NCI-H187 (cell line): ENCODE measurements around the gene SGPL1.

ENCODE experiments used
- DNase-seq, 2 experiments: peaks; one replicate each; lab custom pipeline; 2025; lab: John Stamatoyannopoulos, UW

The SGPL1 gene

DNA sequence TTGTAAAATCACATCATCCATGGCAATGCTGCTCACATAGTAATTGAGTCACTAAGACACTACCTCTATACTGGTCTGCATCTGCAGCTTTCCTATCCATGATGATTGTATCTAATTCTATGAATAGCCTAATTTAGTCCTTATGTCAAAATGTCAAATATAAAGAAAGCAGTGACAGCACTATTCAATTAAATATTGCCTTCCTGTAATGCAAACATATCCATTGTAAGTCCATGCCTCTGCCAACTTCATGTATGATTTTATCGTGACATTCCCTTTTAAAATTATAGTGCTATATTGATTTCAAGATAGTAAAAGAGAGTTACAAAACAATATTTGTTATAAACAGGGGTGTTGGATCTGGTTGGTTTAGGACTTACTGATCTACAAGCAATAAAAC lies 4.8 kb upstream of the SGPL1 start:
- no peak for DNase-seq

GRCh38 chr10:70811881-70812280 lies 3.9 kb upstream of the SGPL1 start:
- no peak for DNase-seq

DNA sequence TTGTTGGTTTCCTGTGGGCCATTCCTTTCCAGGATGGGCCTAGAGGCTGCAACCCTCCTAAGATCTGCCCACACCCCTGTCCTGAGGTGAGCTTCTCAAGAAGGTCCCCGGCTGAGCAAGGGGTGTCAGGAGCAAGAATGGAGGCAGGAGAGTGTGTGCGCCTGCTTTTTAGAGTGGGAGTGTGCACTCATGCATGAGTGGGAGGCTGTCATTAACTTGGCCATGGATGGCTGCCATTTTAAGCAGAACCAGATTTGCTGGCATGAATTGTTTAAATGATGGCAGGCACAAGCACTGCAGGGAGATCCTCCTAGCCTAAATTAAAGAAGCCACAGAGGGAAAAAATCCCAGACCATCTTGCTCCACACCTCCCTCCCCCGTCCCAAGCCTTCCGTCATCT lies 2.9 kb upstream of the SGPL1 start:
- peak; percentile 20 to 56 for DNase-seq

GRCh38 chr10:70814126-70814525 lies 1.6 kb upstream of the SGPL1 start:
- DNase-seq: no peak

GRCh38 chr10:70816220-70816894 lies 609 bp downstream of the SGPL1 start:
- peak; percentile 16 to 50 for DNase-seq

DNA sequence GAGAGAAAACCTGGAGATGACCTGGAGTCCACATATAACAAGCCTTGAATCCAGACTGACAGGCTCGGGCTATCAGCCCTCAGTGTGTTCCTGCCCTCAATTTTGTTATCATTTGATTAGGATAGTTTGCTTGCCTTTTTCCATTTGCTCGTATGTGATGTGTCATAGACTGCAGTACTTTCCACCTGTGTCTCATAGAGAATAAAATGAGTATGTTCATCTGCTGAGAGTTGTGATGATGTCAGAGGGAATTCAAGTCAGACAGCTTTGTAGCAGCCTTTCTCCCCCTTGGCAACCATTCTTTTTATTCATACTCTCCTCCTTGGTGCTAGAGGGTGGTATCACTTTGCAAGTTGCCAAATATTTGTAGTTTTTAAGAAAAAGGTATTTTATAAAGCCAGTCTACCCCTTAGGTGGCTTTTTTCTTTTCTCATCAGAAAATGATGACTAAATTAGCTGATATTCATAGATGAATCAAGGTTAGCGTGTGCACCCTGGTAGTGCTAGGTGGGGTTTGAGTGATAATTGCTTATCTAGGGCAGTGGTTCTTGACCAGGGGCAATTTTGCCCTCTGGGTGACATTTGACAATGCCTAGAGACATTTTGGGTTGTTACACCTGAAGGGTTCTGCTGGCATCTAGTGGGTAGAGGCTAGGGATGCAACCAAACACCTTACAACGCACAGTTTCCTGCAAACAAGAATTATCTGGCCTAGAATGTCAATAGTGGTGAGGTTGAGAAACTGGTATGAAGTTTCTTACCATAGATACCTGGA lies 5.4 kb downstream of the SGPL1 start:
- DNase-seq: no peak

DNA sequence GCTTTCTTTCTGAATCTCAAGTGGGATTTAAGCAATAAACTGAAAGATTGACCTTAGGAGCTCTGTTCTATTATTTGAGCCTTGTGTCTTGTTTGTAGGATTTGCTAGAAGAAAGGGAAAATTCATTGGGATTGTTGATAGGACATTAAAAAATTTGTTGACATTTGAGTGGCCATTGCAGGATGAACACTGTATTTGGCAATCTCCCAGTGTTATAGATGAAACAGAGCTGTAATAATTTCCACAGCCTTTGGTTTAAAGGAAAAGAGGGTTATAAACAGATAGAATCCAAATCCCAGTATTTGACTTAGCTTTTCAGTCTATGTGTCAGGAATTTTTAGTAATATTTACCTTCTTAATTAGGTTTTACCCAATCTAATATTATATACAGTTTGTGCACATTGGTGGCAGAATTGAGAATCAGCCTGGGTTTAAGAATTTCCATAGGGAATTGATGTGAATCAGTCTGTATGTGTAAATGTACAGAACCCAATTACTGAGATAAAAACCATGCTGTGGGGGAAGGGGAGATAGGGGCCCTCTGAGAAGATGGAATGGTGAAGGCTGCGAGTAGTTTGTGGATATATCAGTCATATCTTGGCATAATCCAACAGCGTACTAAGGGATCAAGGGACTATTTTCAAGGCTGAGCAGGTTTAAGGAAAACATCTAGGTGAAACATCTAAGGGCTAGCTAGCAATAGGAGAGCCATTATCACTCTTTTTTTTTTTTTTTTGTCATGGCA lies 6.5 kb downstream of the SGPL1 start:
- no peak for DNase-seq

DNA sequence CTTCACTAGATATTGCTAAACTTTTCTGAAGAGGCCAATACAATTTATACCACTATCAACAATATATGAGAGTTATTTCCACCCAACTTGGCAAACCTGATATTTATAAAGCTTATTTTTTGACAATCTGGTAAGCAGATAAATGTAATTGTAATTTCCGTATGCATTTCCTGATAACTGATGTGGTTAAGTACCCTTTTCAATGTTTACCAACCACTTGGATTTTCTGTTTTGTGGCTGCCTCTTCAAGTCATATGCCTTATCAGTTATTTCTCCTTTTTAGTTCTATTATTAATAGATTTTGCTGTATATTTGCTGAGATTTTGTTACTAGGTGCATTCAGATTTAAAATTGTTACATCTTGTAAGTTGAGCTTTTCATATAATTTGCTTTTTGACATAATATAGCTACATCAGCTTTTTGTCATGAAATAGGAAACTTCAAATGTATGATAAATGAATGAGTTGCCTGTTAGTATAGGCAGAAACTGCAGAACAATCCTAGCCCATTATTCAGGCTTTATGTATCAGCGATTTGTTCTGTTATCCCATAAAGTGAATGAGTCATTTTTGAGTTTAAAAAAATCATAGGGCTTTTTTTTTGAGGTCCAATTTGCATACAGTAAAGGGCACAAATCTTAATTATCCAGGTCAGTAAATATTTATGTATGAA lies 11.5 kb downstream of the SGPL1 start:
- no peak for DNase-seq

DNA sequence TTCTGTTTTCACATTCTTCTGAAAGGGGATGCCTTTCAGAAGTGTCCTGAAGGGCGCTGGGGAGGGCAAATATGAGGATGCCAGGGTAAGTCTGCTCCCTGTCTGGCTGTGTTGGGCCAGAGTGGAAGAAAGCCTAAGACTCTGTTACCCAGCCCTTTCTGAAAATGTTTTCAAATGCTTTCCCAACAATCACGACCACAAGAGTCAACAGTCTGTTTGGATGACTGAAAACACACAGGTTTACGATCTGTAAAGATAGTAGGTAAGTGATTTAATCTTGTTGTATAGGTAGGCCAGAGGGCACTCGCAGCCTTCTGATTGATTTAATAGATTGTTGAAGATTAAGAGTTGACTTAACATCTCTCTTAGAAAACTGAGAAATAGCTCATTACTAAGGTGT lies 13.2 kb downstream of the SGPL1 start:
- no peak for DNase-seq

GRCh38 chr10:70829543-70829942 lies 13.8 kb downstream of the SGPL1 start:
- DNase-seq: no peak

GRCh38 chr10:70830164-70830563 lies 14.4 kb downstream of the SGPL1 start:
- DNase-seq: no peak

GRCh38 chr10:70832221-70832620 lies 16.5 kb downstream of the SGPL1 start:
- DNase-seq: no peak

GRCh38 chr10:70832852-70833528 lies 17.2 kb downstream of the SGPL1 start:
- no peak for DNase-seq

- DNase-seq: no peak
Observed at GRCh38 chr10:70833601-70834000, 17.9 kb downstream of the SGPL1 start.

GRCh38 chr10:70834021-70834420 lies 18.3 kb downstream of the SGPL1 start:
- no peak for DNase-seq

DNA sequence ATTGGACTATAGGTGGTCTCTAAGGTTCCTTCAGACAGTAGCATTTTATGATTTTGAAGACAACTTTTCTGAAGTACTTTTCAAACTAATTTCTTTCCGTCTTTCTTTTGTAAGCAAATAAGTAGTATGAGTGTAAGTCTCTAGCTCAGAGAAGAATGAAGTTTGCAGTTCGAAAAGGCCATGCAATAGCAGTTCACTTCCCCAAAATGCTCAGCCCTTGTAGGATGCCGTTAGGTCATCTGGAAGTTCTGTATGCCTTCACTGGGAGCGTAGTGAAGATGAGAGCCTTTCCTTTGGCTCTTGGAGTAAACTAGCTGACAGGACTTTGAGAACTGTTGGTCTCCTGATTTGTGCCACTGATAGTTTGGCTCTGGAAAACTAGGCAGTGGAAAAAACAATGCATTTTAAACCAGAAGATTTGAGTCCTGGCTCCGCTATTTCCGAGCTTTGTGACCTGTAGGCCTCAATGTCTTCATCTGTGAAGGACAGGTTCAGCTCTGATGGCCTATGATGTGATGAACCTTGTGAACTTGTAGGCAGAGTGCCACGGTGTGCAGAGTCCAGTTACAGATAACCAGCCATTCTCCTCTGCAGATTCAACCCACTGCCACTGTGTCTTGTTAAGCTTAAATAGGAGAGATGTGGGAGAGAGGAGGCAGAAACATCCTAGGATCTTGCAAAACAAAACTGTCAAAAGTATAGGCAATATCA lies 18.8 kb downstream of the SGPL1 start:
- DNase-seq: no peak

- DNase-seq: no peak
Observed at GRCh38 chr10:70836319-70836718, 20.6 kb downstream of the SGPL1 start.

DNA sequence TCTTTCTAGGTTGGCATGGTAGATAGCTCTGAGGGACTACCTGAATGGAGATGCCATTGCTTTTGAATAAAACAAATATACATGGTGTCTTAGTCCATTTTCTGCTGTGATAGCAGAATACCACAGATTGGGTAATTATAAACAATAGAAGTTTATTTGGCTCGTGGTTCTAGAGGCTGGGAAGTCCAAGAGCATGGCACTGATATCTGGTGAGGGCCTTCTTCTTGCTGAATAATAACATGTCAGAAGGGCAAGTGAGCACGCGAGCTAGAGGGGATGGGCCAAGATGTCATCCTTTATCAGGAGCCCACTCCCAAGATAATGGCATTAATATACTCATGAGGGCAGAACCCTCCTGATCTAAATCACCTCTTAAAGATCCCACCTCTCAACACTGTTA lies 21.9 kb downstream of the SGPL1 start:
- DNase-seq: no peak

DNA sequence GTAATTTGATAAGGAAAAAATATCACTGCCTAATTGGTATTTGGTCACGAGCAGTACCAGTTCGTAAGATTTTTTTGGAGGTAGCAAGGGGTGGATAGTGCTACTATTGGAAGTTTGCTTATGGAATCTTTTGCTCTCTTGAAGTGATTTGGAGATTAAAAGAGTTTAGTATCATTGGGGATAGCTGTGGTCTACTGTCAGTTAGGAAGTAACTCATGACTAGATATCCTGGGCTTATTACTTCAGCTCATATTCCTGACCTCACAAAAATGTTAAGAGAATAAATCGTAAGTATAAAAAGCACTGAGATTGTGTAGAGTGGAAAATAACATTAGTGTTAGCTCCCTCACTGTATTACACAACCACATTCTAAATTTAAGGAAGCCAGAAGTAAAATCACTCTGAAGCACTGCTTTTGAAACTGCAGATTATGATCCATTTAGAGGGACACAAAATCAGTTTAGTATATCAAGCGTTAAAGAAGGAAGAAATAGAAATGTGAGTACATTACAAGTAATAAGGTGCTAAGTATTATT lies 22.6 kb downstream of the SGPL1 start:
- no peak for DNase-seq

DNA sequence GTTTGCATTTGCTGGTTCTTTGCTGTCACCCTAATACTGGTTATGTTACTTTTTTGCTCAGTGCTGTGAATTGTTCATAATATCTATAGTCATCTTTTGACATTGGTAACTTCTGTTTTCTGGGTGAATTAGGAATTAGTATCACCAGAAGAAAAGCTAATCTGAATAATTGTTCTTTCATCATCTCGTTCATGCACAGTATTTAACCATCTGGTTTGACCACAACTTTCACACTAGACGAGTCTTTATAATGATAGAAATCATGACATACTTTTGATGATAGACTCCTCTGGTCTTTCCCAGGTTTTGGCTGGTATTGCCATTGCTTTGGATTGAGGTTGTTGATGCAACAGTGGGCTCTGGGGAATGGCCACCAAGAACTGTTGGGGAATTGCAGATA lies 25.1 kb downstream of the SGPL1 start:
- no peak for DNase-seq

GRCh38 chr10:70843333-70843732 lies 27.6 kb downstream of the SGPL1 start:
- DNase-seq: no peak
